PFSK-1 (cell line): ENCODE results near the gene TGOLN2.

Source experiments
- FOXP2 ChIP-seq: optimal IDR thresholded peaks from 2 replicates; pipeline ENCODE3; 2011; ENCODE audit warnings: borderline replicate concordance, control low read depth, inconsistent platforms; ENCODE audit not compliant: insufficient read depth; ENCODE audit errors: extremely low read length, extremely low read depth
- POLR2AphosphoS5 ChIP-seq: IDR thresholded peaks from 2 replicates; pipeline ENCODE4 v1.6.1; 2012; ENCODE audit warnings: low read depth, mild to moderate bottlenecking, control low read depth, low read length, moderate library complexity
- REST ChIP-seq, 2 experiments: IDR thresholded peaks; 2 replicates each; pipeline versions ENCODE4 v1.6.1 to v1.8.0; 2011 to 2012; ENCODE audit warnings: low read depth in 2 of 2, low read length in 2 of 2, control low read depth in 1 of 2, inconsistent platforms in 1 of 2, mild to moderate bottlenecking in 1 of 2, moderate library complexity in 1 of 2; ENCODE audit not compliant: insufficient read depth in 1 of 2
- SIN3A ChIP-seq: IDR thresholded peaks from 2 replicates; pipeline ENCODE4 v1.6.1; 2012; ENCODE audit warnings: mild to moderate bottlenecking, low read length, moderate library complexity, borderline replicate concordance; ENCODE audit not compliant: insufficient read depth
- TAF1 ChIP-seq: IDR thresholded peaks from 2 replicates; pipeline ENCODE4 v1.6.1; 2012; ENCODE audit warnings: low read length, control low read depth, borderline replicate concordance; ENCODE audit not compliant: insufficient read depth

The TGOLN2 gene

GRCh38 chr2:85309699-85310321 is 18.0 kb downstream of the TGOLN2 start:
- TF ChIP-seq TAF1 (no peak), SIN3A (no peak), POLR2AphosphoS5 (no peak), REST (IDR thresholded peaks at IDR 0.05; ENCODE audit: insufficient read depth in 1 of 2, low read depth in 2 of 2, low read length in 2 of 2) (no peak), FOXP2 (no peak)

- no peak for TF ChIP-seq REST (IDR thresholded peaks at IDR 0.05; ENCODE audit: insufficient read depth in 1 of 2, low read depth in 2 of 2, low read length in 2 of 2)
- no peak for TF ChIP-seq TAF1
- no peak for TF ChIP-seq FOXP2
- no peak for TF ChIP-seq SIN3A
- no peak for TF ChIP-seq POLR2AphosphoS5
Observed at GRCh38 chr2:85308896-85309555, 18.8 kb downstream of the TGOLN2 start.

- TF ChIP-seq FOXP2: no peak
- TF ChIP-seq REST (IDR thresholded peaks at IDR 0.05; ENCODE audit: insufficient read depth in 1 of 2, low read depth in 2 of 2, low read length in 2 of 2): no peak
- TF ChIP-seq POLR2AphosphoS5: no peak
- no peak for TF ChIP-seq TAF1
- no peak for TF ChIP-seq SIN3A
Observed at GRCh38 chr2:85308201-85308600, 19.6 kb downstream of the TGOLN2 start.

- TF ChIP-seq SIN3A (no peak), TAF1 (no peak), POLR2AphosphoS5 (no peak), REST (IDR thresholded peaks at IDR 0.05; ENCODE audit: insufficient read depth in 1 of 2, low read depth in 2 of 2, low read length in 2 of 2) (no peak), FOXP2 (no peak)
Observed at GRCh38 chr2:85307527-85307897, 20.3 kb downstream of the TGOLN2 start.
